H9 (cell line): ENCODE data around the gene SSBP2. TPM values are rescaled to one million over a fixed set of nuclear protein-coding genes. Genes with fewer than 3 reads are reported as not detected.

Experiments used
- DNase-seq: peaks from one replicate; pipeline ENCODE4 v3.0.0-alpha.2; 2017
- H2AFZ ChIP-seq: one replicate; pipeline ENCODE4 v1.6.1; 2013; ENCODE audit warnings: mild to moderate bottlenecking, low read length, control low read depth, moderate library complexity
- H2AK5ac ChIP-seq: 2 replicates; pipeline ENCODE4 v1.6.1; 2013; ENCODE audit warnings: low read length, control low read depth, mixed read lengths; ENCODE audit not compliant: insufficient read length
- H2BK120ac ChIP-seq: one replicate; pipeline ENCODE4 v1.6.1; 2013; ENCODE audit warnings: low read depth, mild to moderate bottlenecking, low read length, control low read depth, inconsistent platforms; ENCODE audit not compliant: poor library complexity, severe bottlenecking
- H2BK12ac ChIP-seq: 2 replicates; pipeline ENCODE4 v1.6.1; 2013; ENCODE audit warnings: low read length, control low read depth, mixed read lengths, low read depth; ENCODE audit not compliant: insufficient read length
- H2BK15ac ChIP-seq: 2 replicates; pipeline ENCODE4 v1.6.1; 2013; ENCODE audit warnings: low read depth, low read length, control low read depth
- H2BK20ac ChIP-seq: one replicate; pipeline ENCODE4 v1.6.1; 2013; ENCODE audit warnings: low read depth, mild to moderate bottlenecking, low read length, control low read depth, inconsistent platforms; ENCODE audit not compliant: poor library complexity, severe bottlenecking
- H2BK5ac ChIP-seq: 2 replicates; pipeline ENCODE4 v1.6.1; 2013; ENCODE audit warnings: low read length, control low read depth, mixed read lengths; ENCODE audit not compliant: insufficient read length
- H3K14ac ChIP-seq: 2 replicates; pipeline ENCODE4 v1.6.1; 2013; ENCODE audit warnings: low read length, control low read depth; ENCODE audit not compliant: insufficient read depth
- H3K18ac ChIP-seq: 2 replicates; pipeline ENCODE4 v1.6.1; 2013; ENCODE audit warnings: low read depth, mild to moderate bottlenecking, mixed read lengths, low read length, control low read depth; ENCODE audit not compliant: insufficient read length
- H3K23ac ChIP-seq: 2 replicates; pipeline ENCODE4 v1.6.1; 2013; ENCODE audit warnings: low read length, control low read depth, mixed read lengths, low read depth; ENCODE audit not compliant: insufficient read length
- H3K23me2 ChIP-seq: 2 replicates; pipeline ENCODE4 v1.6.1; 2013; ENCODE audit warnings: low read depth, mild to moderate bottlenecking, mixed read lengths, low read length, control low read depth; ENCODE audit not compliant: insufficient read length, poor library complexity, severe bottlenecking
- H3K27ac ChIP-seq: 2 replicates; pipeline ENCODE4 v1.5.1; 2013; ENCODE audit warnings: low read length, control low read depth, mixed read lengths, low read depth; ENCODE audit not compliant: insufficient read length
- H3K27me3 ChIP-seq: 2 replicates; pipeline ENCODE4 v1.6.1; 2013; ENCODE audit warnings: low read length, control low read depth, inconsistent platforms; ENCODE audit not compliant: insufficient read depth
- H3K4ac ChIP-seq: 2 replicates; pipeline ENCODE4 v1.6.1; 2013; ENCODE audit warnings: low read depth, mild to moderate bottlenecking, control low read depth, inconsistent platforms, low read length, moderate library complexity
- H3K4me1 ChIP-seq: 2 replicates; pipeline ENCODE4 v1.6.1; 2013; ENCODE audit warnings: low read length, control low read depth, inconsistent platforms; ENCODE audit not compliant: insufficient read depth
- H3K4me2 ChIP-seq: 2 replicates; pipeline ENCODE4 v1.6.1; 2013; ENCODE audit warnings: low read length, control low read depth, mixed read lengths; ENCODE audit not compliant: insufficient read length, insufficient read depth
- H3K56ac ChIP-seq: 2 replicates; pipeline ENCODE4 v1.6.1; 2013; ENCODE audit warnings: low read depth, mild to moderate bottlenecking, mixed read lengths, low read length, control low read depth; ENCODE audit not compliant: insufficient read length
- H3K79me1 ChIP-seq: 2 replicates; pipeline ENCODE4 v1.6.1; 2013; ENCODE audit warnings: low read depth, mild to moderate bottlenecking, moderate library complexity, low read length, control low read depth, inconsistent platforms; ENCODE audit not compliant: insufficient read depth, poor library complexity, severe bottlenecking
- H3K79me2 ChIP-seq: 2 replicates; pipeline ENCODE4 v1.6.1; 2013; ENCODE audit warnings: low read length, control low read depth, inconsistent platforms; ENCODE audit not compliant: insufficient read depth
- H3K9ac ChIP-seq: 2 replicates; pipeline ENCODE4 v1.6.1; 2013; ENCODE audit warnings: low read length, control low read depth, mixed read lengths; ENCODE audit not compliant: insufficient read length; ENCODE audit errors: extremely low read depth
- H3K9me3 ChIP-seq: one replicate; pipeline ENCODE4 v1.6.1; 2013; ENCODE audit warnings: low read depth, low read length, inconsistent platforms; ENCODE audit not compliant: control insufficient read depth
- H3T11ph ChIP-seq: one replicate; pipeline ENCODE4 v1.6.1; 2013; ENCODE audit warnings: mild to moderate bottlenecking, low read length, control low read depth, inconsistent platforms
- H4K20me1 ChIP-seq: one replicate; pipeline ENCODE4 v1.6.1; 2013; ENCODE audit not compliant: control insufficient read depth, insufficient read length, insufficient read depth
- H4K5ac ChIP-seq: 2 replicates; pipeline ENCODE4 v1.6.1; 2013; ENCODE audit warnings: low read depth, mild to moderate bottlenecking, mixed read lengths, low read length, control low read depth; ENCODE audit not compliant: insufficient read length
- H4K8ac ChIP-seq: replicated peaks from 2 replicates; pipeline ENCODE4 v1.6.1; 2013; ENCODE audit warnings: low read length, control low read depth, mixed read lengths, low read depth; ENCODE audit not compliant: insufficient read length
- H4K91ac ChIP-seq: 2 replicates; pipeline ENCODE4 v1.6.1; 2013; ENCODE audit warnings: low read depth, mild to moderate bottlenecking, moderate library complexity, mixed read lengths, low read length, control low read depth; ENCODE audit not compliant: insufficient read length
- H3K27ac Mint-ChIP-seq, 3 experiments: 2 replicates in 2 of 3; 3 replicates in 1 of 3; pipeline ENCODE4 v1.8.0; 2020 to 2021; ENCODE audit warnings: mixed read lengths in 3 of 3, mild to moderate bottlenecking in 1 of 3, moderate library complexity in 1 of 3
- H3K27me3 Mint-ChIP-seq: 2 replicates; pipeline ENCODE4 v1.8.0; 2021; ENCODE audit warnings: low read depth, mild to moderate bottlenecking, moderate library complexity, mixed read lengths
- H3K36me3 Mint-ChIP-seq, 3 experiments: 2 replicates in 2 of 3; 3 replicates in 1 of 3; pipeline ENCODE4 v1.8.0; 2020 to 2021; ENCODE audit warnings: low read depth in 3 of 3, mixed read lengths in 3 of 3; ENCODE audit not compliant: insufficient read depth in 1 of 3
- H3K4me1 Mint-ChIP-seq, 2 experiments: 2 replicates each; pipeline ENCODE4 v1.8.0; 2020; ENCODE audit warnings: mixed read lengths in 2 of 2
- H3K4me3 Mint-ChIP-seq, 2 experiments: 2 replicates in 1 of 2; 3 replicates in 1 of 2; pipeline ENCODE4 v1.8.0; 2020 to 2021; ENCODE audit warnings: mild to moderate bottlenecking in 2 of 2, mixed read lengths in 2 of 2, moderate library complexity in 1 of 2
- H3K9me3 Mint-ChIP-seq, 2 experiments: 2 replicates in 1 of 2; 3 replicates in 1 of 2; pipeline ENCODE4 v1.8.0; 2020; ENCODE audit warnings: mild to moderate bottlenecking in 2 of 2, mixed read lengths in 2 of 2, moderate library complexity in 1 of 2
- WGBS: extraction: QIAGEN DNeasy Blood & Tissue Kit; methylation state at CpG from one replicate; pipeline ENCODE4 v1.1.7; 2013; ENCODE audit warnings: missing lambda C conversion rate, low lambda C conversion rate, mixed read lengths; ENCODE audit not compliant: insufficient read length; ENCODE audit errors: extremely low coverage; 5-methylcytosine and 5-hydroxymethylcytosine counted together
- total RNA-seq: library from RNA; stranded (reverse); gene quantifications from 2 replicates; pipeline ENCODE4 v1.2.1, GENCODE V29; 2021
- TF ChIP-seq, protein P1 (sequence below): fragments of 200-600 bp; sonication (generic); conservative IDR thresholded peaks from 3 replicates; pipeline ENCODE4 v1.8.0; 2021; ENCODE audit warnings: antibody characterized with exemption, mild to moderate bottlenecking

Gene SSBP2
- total RNA-seq, 1 experiment from 2014 or later: 35.6 TPM

DNA sequence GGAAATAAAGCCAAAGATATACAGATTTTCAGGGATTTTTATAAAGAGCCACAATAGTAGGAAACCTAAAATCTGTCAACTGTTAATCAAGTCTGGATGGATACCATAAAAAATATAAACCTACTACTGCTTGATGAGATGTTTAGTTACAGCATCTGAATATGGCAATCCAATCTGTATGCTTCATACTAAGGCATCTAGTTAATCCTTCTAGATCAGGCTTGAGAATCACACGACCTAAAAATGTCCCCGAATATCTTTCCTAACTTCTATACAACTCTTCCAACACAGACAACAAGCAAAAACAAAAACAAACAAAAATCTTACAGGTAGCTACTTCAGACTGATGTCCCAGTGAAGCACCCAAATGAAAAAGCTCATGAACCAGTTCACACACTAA is 29.8 kb downstream of the SSBP2 start:
- H2AFZ ChIP-seq: no peak overlapping the region
- H4K5ac ChIP-seq: no peak overlapping the region
- H3K27ac ChIP-seq: no peak overlapping the region
- H3K14ac ChIP-seq: no peak overlapping the region
- H3K36me3 Mint-ChIP-seq: no peaks in the 10 kb centered on the region
- H4K8ac ChIP-seq: no peak overlapping the region
- no peak overlapping the region for H3K9ac ChIP-seq
- H3K4me3 Mint-ChIP-seq: no peak overlapping the region
- no peak overlapping the region for H2AK5ac ChIP-seq
- no peaks in the 10 kb centered on the region for H3K79me1 ChIP-seq
- H3K18ac ChIP-seq: no peak overlapping the region
- no peaks in the 10 kb centered on the region for H3K9me3 ChIP-seq
- no peak overlapping the region for H3K4ac ChIP-seq
- H3K23me2 ChIP-seq: no peaks in the 10 kb centered on the region
- no peak overlapping the region for H2BK120ac ChIP-seq
- no peak overlapping the region for H2BK12ac ChIP-seq
- TF ChIP-seq, protein P1, sequence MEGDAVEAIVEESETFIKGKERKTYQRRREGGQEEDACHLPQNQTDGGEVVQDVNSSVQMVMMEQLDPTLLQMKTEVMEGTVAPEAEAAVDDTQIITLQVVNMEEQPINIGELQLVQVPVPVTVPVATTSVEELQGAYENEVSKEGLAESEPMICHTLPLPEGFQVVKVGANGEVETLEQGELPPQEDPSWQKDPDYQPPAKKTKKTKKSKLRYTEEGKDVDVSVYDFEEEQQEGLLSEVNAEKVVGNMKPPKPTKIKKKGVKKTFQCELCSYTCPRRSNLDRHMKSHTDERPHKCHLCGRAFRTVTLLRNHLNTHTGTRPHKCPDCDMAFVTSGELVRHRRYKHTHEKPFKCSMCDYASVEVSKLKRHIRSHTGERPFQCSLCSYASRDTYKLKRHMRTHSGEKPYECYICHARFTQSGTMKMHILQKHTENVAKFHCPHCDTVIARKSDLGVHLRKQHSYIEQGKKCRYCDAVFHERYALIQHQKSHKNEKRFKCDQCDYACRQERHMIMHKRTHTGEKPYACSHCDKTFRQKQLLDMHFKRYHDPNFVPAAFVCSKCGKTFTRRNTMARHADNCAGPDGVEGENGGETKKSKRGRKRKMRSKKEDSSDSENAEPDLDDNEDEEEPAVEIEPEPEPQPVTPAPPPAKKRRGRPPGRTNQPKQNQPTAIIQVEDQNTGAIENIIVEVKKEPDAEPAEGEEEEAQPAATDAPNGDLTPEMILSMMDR: no peak
- no peak overlapping the region for H2BK20ac ChIP-seq
- no peak overlapping the region for H2BK5ac ChIP-seq
- no peaks in the 10 kb centered on the region for H3K9me3 Mint-ChIP-seq
- no peaks in the 10 kb centered on the region for H4K20me1 ChIP-seq
- no peak overlapping the region for H3K4me2 ChIP-seq
- no peak overlapping the region for H4K91ac ChIP-seq
- H3K4me1 Mint-ChIP-seq: peaks cover 44 to 52% of the 10 kb centered on the region in 2 experiments
- no peaks in the 10 kb centered on the region for H3K79me2 ChIP-seq
- WGBS: no CpG with 5 or more reads among the region's 2 CpGs
- no peaks in the 10 kb centered on the region; the same call in 1 of the 2 replicates for H3K27me3 ChIP-seq
- no peak overlapping the region for H3K23ac ChIP-seq
- H2BK15ac ChIP-seq: no peak overlapping the region
- H3K27me3 Mint-ChIP-seq: no peaks in the 10 kb centered on the region
- H3K4me1 ChIP-seq: no peaks in the 10 kb centered on the region; the same call in 1 of the 2 replicates
- no peak overlapping the region for H3K27ac Mint-ChIP-seq
- DNase-seq: no peak
- H3T11ph ChIP-seq: no peak overlapping the region
- no peak overlapping the region for H3K56ac ChIP-seq
